HG03558 (cell line): ENCODE results near the gene CPSF2.

ENCODE experiments used
- ATAC-seq: cut with Tn5 transposase; IDR thresholded peaks from one replicate; pipeline ENCODE4 v1.9.1; 2021; ENCODE audit warnings: moderate number of reproducible peaks; ENCODE audit not compliant: unreplicated experiment; ENCODE audit errors: extremely low read depth

Gene CPSF2

DNA sequence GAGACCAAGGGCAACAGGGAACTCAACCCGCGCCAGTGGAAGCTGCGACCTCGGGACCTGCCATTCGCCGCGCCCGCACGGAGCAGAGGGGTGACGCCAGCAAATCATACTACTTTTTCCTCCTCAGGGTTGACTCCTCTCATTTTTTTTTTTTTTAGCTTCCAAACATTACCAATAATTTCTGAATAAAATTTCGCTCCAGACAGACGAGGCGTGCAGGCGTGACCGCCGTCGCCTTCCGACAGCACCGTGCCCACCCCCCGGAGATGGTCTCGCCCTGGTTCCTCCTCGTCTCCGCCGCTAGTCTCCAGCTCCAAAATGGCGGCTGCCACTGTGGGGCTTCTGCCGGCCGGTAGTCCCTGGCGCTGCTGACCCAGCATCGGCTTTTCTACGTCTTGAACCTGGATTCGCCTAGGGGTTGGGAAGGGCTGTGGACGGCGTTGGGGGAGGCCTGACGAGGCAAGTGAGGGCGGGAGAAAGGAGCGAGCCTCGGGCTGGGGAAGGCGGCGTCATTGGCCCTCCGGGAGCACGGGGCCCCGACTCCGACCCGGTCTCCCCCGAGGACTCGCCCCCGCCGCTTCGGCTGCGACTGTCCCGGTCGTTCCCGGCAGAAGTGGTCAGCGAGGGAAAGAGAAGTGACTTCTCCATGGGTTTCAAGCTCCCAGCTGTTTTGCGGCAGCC is at the start of gene CPSF2, which contains the start of gene NDUFB1:
Gene CPSF2, plus strand, starts transcription at position 300 of the 681 bp plus-strand sequence. CDS start 9,016 bp downstream, outside the sequence.
Gene NDUFB1, minus strand, starts transcription at position 37 of the 681 bp plus-strand sequence. CDS start 4,069 bp downstream, outside the sequence.
- ATAC-seq, result peak; percentile 34

DNA sequence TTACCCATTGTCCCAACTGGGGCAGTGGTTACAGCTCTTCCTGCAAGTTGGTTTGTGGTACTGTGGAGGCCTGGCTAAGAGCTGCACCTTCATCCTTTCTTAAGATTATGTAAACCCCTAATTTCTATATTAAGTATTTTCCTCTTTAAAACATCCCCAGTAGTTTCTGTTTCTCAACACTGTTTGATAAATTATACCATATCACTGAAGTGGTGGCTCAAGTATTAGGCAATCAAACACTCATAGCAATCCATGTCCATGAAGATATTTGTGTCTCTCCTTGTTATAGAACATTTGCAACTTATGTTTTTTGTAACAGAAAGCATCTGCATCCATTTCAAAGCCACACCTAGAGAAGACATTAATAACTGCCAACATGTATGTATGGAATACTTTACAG is 47.2 kb upstream of the CPSF2 start:
- no peak for ATAC-seq

DNA sequence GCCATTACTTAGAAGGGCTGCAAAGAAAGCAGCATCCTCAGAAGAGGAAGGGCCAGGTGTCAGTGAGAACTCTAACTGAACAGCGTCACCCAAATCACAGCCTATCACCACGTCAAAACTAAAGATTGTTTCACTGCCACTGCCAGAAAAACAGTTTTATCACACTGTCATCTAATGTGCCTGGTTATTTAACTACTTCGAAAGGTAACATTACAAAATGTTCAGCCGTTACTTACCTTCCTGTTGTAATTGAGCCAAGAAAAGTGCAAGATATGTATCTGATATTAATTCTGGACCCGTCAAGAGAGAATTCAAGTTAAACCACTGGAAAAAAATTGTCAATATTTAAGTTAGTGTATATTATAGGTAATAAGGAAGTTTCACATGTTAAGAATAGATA is 33.3 kb upstream of the CPSF2 start:
- no peak for ATAC-seq

DNA sequence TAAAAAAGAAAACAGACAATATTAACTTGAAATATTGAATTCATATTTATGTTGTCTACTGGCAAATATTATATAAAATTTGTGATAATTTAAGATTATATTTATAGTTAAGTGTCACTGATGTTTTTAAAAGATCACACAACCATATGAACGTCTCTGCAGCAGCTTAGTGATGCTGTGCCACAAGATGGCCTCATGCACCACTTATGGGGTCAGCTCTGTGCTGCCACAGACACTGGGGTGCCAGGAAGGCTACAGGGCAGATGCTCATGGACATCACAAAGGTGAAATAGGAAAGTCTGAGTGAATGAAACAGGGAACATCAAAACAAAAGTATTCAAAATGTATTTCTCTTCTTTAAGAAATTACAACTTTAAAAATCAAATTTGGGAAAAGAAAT is 28.4 kb upstream of the CPSF2 start:
- no peak for ATAC-seq

DNA sequence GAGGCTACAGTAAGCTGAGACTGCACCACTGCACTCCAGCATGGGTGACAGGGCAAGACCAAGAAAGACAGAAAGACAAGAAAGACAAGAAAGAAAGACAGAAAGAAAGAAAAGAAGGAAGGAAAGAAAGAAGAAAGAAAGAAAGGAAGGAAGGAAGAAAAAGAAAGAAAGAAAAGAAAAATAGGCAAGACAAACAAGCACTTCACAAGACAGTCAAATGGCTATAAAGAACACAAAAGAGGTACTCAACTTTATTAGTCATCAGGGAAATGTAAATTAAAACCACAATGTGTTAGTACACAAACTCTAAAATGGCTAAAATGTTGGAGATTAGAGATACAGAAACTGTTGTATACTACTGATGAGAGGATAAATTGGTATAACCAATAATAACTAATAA is 22.0 kb upstream of the CPSF2 start:
- ATAC-seq, result no peak

DNA sequence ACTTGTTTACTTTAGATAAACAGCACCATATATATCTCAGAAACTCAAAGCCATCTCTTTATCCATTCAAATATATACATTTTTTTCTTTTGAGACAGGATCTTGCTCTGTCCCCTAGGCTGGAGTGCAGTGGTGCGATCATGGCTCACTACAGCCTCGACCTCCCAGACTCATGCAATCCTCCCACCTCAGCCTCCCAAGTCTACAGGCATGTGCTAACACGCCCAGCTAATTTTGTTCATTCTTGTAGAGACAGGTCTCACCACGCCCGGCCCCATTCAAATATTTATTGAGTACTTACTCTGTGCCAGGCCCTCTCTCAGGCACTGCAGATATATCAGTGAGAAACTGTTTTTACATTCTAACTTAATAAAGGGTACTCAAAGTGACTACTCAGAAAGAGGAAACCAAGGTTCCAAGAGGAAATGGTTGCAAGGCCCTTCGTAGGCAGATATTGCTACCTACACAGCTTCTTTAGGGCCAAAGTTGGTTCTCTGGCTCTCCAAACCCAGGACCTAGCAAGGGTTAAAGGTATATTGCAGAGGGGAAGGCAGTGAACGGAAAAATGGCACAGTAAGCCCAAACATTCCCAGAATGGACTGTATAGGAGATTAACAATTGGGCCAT is 18.3 kb upstream of the CPSF2 start:
- ATAC-seq, result no peak

DNA sequence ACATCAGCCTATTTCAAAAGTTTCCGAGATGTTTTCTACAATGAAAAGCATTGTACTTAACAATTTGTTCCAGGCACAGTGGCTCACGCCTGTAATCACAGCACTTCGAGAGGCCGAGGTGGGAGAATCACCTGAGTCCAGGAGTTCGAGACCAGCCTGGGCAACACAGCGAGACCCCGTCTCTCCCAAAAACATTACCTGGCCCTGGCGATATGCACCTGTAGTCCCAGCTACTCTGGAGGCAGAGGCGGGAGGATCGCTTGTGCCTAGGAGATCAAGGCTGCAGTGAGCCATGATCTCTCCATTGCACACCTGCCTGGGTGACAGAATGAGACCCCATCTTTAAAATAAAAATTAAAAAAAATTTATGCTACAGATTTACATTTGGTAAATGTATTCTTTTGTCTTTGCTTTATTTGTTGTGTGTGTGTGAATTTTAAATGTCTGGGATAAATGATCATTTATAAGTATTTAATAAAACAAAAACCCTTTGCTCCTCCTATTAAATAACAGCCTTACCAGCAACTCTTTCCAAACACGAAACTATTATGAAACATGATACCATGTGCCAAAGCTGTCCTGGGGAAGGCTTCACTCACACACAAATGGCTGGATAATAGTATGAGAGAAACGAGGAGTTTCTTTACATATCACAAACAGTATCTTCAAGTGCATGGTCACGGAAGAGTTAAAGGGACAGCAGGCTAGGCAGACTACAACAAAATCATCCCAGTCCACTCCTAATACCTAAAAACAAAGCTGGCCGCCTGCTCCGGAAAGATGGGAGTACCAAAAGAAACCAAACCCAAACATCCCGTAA is 16.5 kb upstream of the CPSF2 start:
- ATAC-seq, result no peak

DNA sequence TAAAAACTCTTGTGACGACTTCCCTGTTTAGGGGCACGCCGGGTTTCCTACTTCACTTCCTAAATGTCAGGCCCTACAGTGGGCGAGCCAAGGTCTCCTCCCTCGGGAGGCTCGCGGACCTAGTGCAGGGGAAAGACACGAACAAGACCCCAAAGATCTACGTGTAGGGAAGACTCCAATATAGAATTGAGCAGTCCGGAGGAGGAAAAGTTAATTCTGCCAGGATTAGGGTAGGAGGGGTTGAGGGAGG is 16.0 kb upstream of the CPSF2 start:
- ATAC-seq, result no peak

DNA sequence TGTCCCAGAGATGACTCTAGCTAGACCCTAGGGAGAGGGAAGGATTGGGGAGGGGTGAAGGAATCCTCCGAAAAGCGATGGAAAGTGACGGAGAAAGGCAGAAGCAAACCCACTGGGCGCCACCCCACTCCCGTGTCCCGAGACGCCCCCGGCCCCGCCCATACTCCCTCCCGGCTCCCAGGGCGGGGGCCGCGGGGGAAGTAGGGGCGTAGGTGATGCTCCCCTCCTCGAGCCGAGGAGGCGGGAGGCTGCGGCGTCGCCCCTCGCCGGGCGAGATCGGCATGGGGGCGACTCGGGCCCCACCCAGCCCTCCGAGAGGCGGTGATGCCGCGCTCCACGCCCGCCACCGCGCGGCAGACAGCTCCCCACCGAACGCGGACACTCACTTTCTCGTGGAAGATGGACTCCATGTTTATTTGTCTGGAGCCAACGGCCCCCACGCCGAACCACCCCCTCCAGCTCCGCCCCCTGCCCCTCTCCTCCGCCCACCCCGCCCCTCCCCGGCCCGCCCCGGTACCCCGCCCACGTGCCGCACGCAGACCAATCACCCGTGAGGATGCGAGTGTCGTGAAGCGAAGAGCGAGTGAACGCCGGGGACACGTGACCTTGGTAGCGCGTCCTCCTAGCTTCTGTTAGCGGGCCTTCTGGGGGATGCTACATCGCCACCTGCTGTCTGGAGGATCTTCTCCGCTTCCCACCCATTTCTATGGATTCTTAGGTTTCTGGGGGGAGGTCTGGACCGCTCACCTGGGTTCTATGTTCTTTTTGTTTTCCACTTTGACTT is 15.4 kb upstream of the CPSF2 start, which contains the start of gene ATXN3:
Gene ATXN3, minus strand, starts transcription at position 440 of the 784 bp plus-strand sequence. Its CDS starts 30 bp downstream, at position 410.
- ATAC-seq, result peak; percentile 75

DNA sequence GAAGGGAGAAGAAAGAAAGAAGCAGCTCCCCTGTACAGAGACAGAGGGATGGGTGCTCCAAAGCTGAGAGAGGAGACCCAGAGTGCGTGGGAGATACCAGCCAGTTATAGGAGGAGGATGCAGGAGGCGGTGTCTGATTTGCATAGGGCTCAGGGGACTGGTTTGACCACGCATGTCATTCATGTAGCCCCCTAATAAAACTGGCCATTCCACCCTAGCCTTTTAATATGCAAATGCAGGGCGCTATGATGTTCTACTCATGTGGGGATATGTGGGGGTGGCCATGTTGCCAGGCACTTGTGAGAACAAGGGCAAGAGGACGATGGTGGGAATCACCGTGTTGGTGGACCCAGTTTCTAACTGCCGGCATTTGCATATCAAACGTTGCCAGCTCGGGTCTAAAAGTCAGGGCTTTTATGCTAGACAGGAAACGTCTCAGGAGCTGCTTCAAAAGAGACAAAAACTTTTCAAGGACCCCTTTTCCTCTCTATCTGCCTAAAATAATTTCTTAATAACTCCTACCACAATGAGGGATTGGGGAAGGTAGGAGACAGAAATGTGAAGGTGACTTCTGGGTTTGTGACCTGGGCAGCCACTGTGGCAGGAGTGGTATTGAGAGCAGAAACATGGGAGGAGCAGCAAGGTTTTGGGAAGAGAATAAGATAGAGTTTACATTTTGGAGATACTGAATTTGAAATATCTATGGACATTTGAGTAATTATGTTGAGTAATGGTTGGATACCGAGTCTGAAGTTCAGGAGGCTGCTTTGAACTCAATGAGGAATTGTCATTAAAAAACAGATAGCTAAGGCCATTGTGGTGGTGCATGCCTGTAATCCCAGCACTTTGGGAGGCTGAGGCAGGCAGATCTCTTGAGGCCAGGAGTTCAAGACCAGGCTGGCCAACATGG is 13.2 kb upstream of the CPSF2 start:
- no peak for ATAC-seq

DNA sequence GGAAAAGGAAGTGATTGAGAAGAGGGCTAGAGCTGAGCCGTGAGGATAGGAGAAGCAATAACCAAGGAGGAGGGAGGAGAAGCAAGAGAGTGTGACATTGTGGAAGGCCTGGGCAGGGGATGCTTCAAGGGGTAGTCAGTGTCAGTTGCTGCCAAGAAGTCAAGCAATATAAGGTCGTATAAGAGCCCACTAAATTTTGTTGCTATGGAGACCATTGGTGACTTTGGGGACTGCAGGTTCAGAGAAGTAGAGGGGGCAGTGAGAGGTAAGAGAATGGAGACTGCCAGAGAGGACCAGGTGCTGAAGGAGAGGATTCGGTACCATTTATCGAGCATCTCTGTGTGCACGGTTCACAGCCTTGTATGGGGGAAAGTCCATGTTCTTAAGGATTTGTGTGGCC is 12.3 kb upstream of the CPSF2 start:
- no peak for ATAC-seq

DNA sequence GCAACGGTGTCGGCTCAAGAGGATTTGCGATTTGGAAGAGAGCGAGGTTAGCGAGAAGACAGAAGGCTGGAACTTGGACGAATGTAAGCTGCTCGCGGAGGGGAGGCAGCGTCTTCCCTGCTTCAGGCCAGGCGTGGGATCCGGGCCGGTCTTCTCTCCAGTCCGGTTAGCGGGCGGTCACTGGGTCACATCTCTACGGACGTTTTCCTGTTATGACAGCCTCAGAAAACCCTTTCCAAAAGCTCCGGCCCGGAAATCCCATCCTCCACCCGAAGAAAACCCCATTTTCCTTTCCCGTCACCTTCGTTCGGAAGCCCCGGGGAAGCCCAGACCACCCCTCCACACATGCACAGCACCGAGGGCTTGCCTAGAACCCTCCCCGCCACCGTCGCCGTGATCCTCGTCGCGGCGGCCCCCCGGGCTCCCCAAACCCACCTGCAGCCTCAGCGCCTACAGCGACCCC is 531 bp upstream of the CPSF2 start:
- peak; percentile 6 for ATAC-seq

DNA sequence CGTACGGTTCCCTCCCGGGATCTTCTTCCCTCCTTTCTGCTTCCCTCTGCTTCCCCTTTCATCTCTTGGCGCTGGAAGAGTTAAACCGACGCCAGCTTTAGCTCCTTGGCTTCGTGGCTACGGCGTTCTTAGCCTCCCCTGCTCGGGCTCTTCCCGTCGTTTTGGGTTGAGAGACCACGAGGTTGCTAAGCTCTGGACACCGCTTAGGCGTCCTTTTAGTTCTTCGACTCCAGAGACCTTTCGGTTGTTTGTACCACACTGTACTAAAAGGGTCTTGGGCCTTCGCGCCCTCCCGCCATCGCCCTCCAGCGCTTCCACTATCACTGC is 545 bp downstream of the CPSF2 start:
- no peak for ATAC-seq

DNA sequence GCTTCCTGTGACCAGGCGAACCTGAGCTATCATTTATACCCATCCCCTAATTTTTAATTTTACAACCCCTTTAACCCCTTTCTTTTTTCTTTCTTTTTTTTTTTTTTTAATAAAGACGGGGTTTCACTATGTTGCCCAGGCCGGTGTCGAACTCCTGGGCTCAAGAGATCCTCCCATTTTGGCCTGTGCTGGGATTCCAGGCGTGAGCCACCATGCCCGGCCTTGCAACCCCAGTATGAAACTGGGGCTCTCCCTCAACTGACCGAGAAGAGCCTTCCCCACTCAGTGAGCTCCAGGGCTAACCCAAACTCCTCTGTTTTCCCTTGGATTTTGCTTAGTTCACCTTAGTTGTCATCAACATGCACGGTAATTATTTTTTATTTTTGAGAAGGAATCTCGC is 992 bp downstream of the CPSF2 start:
- ATAC-seq, result no peak

DNA sequence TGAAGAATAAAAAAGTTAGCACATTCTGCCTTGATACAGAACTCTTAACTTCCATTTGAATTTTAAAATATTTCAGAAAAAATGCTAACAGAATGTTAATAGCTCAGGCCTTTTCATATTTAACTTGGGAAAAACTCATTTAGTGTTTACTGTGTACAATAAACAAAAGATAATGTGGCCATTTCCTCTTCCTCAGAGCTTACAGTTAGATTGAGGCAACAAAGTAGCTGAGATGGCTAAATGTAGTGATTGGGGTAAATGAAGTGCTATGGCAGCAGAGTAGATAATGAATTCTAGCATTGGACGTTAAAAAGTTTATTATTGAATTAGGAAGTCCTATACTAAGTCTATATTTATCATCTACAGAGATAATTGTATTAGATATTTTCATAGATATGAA is 12.7 kb downstream of the CPSF2 start:
- no peak for ATAC-seq

DNA sequence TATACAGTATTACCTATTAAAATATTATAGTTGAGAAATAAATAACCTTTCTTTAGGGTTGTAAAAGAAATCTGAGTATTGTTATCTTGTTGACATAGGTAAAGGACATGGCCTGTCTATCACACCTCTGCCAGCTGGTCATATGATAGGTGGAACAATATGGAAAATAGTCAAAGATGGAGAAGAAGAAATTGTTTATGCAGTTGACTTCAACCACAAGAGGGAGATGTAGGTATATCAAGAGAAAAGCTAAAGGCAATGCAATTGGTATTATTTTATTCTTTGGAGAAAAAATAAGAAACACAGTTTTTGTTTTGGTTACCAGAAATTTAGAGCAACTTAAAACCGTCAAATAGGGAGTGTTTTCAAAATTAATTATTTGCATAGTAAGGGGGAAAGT is 13.5 kb downstream of the CPSF2 start:
- ATAC-seq, result no peak

DNA sequence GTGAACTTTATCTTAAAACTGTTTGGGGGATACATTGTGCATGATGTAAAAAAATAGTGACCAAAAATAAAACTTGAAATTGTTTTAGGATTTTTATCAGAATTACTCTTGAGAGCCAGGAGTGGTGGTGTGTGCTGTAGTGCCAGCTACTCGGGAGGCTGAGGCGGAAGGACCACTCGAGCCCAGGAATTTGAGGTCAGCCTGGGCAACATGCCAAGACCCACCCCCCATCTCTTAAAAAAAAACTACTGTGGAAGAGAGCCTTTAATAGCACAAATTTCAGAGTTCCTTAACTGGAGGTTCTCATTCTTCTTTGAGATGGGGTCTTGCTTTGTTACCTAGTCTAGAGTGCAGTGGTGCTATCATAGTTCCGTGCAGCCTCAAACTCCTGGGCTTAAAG is 21.5 kb downstream of the CPSF2 start:
- ATAC-seq, result no peak

DNA sequence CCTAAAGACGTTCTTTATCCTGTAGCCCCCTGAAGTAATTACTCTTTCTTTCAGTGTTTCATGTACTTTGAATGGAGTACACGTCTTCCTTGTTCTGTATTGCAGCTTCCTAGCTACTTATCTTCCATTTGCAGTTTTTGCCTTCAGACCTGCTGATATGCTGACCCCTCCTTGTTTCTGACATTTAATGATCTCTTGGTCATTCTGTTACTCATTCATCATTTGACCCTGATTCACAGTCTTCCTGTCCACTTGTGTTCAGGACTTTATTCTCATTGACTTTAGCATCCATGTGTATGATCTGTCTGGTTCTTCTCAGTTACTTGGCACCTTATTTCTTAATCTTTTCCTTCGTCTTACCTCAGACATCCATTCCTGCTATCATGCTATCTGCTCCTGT is 22.2 kb downstream of the CPSF2 start:
- ATAC-seq, result no peak

DNA sequence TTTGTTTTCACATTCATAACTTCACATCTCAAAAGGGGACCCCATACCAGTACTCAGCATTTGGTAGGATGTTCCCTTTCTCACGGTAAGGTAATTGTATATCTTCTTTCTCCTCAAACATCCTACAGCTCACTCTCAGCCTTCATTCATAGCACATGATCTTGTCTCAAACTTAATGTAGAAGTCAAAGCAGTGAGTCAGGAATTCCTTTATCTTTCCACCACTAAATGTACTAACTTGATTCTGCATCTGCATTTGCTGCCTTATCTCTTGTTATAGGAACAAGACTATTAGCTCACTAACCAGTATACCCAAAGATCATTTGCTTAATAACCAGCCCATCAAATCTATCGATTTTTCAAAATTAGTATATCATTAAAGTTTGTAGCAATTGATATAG is 22.9 kb downstream of the CPSF2 start:
- ATAC-seq, result no peak

DNA sequence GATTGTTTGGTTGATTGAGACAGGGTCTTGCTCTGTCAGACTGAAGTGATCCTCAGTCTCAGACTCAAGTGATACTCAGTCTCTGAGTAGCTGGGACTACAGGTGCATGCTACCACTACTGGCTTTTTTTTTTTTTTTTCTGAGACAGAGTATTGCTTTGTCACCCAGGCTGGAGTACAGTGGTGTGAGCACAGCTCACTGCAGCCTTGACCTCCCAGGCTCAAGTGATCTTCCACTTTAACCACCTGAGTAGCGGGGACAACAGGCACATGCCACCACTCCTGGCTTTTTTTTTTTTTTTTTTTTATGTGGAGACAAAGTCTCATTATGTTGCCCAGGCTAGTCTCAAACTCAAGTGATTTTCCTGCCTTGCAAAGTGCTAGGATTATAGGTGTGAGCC is 31.8 kb downstream of the CPSF2 start:
- no peak for ATAC-seq
